GM18870 (cell line): ENCODE results near the gene GET4.
"Not testable (repeated sequence)": the region's sequence is repeated elsewhere in the genome, so short reads cannot be mapped to it uniquely, and the experiment has no call there.

Experiments
- ATAC-seq: cut with Tn5 transposase; IDR thresholded peaks from one replicate; pipeline ENCODE4 v1.9.1; 2021; ENCODE audit warnings: moderate library complexity; ENCODE audit not compliant: unreplicated experiment

Gene GET4

DNA sequence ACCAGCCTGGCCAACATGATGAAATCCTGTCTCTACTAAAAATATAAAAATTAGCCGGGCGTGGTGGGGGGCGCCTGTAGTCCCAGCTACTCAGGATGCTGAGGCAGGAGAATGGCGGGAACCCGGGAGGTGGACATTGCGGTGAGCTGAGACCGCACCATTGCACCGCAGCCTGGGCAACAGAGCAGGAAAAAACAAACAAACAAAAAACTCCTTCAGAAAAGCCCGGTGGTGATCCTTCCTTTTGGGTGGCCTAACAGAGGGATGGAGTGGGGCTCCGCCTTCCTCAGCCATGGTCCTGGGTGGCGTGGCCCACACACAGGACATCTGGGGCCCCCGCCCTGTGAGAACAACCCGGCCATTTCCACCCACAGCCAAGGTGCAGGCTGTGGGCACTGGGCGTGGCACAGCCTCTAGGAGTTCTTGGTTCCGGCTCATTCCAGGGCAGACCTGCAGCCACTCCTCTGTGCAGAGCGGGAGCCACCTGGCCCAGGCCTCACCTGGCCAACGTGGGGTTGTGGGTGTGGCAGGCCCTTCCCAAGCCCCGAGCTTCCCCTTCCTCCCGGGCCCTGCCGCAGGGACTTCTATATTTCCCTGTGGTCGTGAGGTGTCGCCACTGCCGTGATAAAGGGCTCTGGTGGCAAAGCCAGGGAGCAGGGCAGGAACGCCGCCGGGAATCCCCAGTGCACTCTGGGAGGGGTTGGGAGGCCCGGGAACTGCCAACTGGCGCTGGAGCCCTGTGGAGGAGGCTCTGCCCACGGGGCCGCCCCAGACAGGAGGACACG, 37.6 kb downstream of the GET4 start:
- no peak for ATAC-seq

DNA sequence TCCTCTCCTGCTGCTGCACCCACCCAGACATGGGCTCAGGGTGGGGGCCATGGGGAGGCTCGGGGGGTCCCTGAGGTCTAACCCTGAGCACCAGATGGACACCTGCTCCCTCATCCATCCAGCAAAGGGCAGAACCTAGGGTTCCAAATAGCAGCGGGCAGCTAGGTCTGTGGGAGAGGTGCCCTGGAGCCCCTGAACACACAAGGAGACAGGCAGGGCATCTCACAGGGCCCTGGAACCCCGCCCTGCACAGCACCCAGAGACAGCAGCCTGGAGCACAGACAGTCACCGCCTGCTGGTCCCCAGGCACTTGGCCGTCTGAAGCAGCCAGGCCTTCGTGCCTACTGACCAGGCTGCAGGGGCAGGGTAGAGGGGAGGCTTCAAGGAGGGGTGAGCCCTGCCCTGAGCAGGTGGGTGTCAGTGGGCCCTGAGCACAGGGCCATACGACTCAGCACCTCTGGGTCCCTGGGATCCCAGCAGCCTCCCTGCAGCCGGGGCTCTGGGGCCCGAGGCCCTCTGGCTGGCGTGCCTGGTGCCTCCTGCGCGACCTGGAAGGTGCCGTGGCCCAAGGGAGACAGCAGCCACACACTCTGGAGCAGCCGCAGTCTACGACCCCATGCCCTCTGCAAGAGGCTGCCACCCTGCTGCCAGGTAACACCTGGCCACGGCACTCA, 38.3 kb downstream of the GET4 start:
- ATAC-seq: no peak

DNA sequence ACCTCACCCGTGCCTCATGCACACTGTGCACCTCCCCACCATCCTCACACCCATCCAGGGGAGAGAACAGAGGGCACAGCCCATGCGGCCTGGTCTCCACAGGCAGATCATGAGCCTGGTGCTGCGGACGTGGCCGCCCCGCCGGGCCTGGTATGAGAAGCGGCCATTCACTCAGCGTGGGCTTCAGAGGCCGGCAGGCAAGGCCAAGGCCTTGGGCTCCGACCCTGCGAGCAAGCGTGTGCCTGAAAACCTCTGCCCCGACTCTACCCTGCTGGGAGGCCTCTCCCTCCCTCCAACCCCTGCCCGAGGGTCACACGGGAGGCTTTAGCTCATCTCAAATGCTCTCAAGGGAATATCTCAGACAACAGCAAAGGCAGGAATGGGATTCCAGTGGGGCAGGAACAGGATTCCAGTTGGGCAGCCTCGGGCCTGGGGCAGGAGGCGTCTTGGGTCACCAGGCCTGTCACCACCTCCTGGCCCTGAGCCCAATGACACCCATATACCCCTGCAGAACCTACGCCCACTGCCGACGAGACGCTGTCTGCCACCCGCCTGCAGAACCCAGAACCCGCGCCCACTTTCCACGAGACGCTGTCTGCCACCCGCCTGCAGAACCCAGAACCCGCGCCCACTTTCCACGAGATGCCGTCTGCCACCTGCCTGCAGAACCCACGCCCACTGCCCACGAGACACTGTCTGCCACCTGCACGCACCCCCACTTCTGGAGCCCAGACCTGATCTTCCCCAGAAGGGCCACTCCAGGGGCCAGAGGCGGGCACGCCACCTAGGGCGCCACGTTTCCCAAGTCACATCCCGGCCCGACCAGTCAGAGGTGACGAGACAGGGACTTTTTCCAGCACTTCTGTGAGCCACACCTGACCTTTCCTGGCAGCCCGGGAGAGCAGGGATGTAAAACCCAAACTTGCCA, 39.2 kb downstream of the GET4 start:
- ATAC-seq: no peak

DNA sequence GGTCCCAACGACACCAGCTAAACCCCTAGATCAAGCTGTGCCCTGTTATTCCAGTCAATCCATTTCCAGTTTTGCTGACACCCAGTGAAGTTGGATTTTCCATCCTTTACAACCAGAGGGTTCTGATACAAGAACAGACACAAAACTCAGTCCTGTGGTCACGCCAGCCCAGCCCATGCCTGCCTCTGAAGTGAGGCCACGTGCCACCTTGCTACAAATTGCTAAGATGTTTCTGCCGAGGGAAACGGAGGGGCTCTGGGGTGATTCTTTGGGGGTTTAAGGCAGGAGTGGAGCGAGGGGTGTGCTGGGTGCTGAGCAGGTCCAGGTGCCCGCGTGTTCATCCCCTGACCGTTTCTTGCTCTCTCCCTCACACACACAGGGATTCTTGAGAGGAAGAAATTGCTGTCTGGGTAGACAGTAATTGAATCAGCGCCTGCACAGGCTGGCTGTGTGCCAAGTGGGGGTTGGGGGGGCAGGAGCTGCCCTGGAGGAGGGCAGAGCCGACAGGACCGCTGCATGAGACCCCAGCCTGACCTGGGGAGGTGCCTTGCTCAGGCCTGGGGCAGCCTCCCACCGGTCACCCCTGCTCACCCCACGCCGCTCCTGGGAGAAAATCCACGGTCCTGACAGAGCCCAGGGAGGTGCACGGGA, 40.1 kb downstream of the GET4 start:
- ATAC-seq: no peak

DNA sequence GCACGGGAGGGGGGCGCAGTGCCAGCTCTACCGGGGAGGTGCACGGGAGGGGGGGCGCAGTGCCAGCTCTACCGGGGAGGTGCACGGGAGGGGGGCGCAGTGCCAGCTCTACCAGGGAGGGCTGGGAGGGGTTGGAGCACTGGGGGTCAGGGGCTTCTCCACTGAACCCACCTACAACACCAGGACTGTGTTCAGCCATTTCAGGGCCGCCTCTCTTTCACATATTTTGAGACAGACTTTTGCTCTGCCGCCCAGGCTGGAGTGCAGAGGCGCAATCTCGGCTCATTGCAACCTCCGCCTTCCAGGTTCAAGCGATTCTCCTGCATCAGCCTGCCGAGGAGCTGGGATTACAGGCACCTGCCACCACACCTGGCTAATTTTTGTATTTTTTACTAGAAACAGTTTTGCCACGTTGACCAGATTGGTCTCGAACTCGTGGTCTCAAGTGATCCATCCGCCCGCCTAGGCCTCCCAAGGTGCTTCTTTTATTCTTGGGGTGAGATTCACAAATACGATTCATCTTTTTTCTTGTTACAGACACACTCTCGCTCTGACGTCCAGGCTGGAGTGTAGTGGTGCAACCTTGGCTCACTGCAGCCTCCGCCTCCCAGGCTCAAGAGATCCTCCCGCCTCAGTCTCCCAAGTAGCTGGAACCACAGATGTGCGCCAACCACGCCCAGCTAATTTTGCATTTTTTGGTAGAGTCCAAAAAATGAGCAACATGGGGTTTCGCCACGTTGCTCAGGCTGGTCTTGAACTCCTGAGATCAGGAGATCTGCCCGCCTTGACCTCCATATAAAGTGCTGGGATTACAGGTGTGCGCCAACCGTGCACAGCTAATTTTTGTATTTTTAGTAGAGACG, 41.1 kb downstream of the GET4 start:
- ATAC-seq: no peak

DNA sequence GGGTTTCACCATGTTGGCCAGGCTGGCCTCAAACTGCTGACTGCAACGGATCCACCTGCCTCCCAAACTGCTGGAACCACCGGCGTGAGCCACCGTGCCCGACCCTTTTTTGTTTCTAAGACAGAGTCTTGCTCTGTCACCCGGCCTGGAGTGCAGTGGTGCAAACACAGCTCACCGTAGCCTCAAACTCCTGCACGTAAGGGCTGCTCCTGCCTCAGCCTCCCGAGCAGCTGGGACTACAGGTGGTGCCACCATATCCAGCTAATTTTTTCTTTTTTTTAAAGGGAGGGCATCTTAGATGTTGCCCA, 41.7 kb downstream of the GET4 start:
- no peak for ATAC-seq

DNA sequence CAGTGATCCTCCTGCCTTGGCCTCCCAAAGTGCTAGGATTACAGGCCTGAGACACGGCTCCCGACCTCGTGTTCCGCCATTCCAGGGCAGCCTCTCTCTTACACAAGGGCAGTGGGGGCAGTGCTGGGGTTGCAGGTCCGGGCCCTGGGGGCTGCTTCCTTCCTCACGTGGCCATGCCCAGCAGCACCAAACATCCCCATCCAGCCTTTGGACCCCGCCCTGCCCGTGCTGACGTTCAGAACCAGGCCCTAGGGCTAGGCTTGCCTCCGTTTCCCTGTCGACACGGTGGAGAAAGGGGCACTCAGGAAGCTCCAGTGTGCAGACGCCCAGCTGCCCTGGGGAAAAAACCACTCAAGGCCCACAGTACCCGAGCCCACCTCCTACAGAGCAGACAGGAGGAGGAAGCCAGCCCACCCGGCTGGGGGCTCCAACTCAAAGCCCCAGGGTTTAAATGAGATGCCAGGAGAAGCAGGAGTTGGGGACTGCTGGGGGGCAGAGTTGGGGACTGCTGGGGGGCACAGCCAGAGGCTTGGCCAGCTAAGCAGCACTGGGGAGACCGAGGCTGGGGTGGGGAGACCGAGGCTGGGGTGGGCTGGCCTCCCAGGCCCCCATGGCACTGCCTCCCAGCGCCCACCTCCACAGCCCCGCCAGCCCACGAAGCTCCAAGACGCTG, 42.2 kb downstream of the GET4 start:
- ATAC-seq: no peak

DNA sequence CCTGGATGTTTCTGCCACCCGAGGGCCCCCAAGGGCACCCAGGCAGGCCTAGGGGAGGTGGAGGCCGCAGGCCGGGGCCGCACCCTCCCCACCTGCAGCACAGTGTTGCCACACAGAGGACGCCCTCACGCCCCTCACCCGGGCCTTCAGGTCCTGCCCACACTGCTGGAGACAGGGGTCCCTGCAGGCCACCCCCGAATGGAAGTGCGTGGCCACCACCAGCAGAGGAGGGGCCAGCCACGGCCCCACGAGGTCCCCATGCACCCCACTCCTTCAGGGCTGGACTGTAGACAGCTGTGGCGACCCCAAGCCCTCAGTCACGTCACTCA, 42.7 kb downstream of the GET4 start:
- ATAC-seq: no peak

DNA sequence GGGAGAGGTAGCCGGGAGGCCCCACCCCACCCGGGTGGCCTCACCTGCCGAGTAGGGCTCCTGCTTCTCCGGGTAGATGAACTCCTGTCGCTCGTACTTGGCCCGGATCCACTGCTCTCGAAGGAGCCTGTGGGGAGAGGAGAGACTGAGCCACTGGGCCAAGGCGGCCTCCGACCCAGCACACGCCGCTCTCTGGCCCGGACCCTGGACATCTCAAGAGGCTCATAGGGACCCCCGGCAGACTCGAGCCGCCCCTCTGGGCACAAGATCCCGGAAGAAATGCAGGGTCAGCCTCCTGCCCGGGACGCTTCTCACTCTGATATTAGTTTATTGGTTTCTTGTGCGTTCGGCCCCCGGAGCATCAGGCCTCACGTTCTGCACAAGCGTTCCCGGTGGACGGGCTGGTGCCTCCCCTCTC, 43.6 kb downstream of the GET4 start:
- ATAC-seq: no peak

DNA sequence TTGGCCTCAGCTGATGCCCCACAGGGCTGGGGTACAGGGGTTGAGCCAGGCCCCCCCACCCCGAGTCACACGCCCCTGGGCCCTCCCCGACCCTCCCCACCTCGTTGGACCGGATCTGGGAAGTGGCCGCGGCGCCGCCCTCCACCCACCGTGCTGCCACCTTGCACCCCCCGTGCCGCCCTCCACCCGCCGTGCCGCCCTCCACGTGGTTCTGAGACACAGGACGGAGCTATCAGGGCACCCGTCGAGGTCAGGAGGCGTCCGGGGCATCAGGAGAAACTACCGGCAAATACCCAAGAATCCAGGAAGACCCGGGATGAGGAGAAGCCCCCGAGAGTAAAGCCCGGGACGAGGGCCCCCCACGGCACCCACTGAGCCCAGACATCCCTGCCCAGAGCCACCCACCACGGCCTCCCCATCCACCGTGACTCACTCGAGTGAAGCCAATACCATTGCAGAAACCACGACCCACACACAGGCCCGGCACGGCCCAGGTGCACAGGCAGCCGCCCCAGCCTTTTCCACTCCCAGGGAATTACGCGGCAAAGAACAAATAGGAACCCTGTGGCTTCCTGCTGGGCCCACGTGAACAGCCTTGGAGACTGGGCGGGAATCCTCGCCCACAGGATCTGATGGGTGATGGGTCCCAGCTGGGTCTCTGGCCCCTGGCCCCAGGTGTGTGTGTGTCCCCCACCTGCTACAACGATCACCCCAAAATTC, 44.2 kb downstream of the GET4 start:
- no peak for ATAC-seq

DNA sequence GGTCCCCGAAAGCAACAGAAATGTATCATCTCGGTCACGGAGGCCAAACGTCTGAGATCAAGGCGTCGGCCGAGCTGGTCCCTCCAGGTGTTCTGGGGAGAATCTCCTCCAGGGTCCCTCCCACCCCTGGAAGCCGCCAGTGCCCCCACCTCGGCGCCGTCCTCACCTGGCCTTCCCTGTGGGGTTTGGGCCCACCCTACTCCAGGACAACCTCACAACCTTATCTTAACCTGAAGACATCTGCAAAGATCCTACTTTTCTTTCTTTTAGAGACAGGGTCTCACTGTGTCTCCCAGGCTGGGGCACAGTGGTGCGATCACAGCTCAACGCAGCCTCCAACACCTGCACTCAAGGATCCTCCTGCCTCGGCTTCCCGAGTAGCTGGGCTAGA, 44.7 kb downstream of the GET4 start:
- ATAC-seq: no peak

DNA sequence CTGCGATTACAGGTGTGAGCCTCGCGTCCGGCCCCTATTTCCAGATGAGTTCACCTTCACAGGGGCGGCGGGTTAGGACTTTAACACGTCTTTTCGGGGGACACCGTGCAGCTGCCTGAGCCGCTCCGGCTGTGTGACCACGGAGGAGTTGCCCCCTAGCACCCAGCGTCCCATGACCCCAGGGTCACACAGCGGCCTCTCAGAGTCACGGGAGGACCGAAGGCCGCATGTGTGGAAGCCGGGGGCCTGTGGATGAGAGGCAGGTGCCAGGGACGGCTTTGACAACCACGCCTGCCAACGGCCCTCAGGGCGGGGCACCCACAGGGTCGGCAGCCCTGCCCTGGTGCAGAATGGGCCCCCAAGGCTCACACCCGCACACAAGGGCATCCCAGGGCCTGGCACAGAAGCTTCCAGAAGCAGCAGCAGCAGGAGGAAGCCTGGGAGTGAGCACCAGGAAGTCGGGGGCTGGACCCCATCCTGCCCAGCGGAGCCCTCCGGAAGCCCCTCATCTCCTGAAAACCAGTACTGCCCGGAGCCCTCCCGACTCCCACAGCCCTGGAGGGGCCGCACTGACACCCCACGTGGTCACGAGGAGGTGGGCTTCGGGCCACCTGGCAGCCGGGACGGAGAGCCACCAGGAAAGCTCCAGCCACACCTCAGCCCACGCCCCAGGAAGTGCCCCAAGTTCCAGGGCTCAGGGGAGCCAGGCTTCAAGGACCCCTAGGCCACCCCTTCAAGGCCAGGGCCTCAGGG, 45.4 kb downstream of the GET4 start:
- ATAC-seq: no peak

DNA sequence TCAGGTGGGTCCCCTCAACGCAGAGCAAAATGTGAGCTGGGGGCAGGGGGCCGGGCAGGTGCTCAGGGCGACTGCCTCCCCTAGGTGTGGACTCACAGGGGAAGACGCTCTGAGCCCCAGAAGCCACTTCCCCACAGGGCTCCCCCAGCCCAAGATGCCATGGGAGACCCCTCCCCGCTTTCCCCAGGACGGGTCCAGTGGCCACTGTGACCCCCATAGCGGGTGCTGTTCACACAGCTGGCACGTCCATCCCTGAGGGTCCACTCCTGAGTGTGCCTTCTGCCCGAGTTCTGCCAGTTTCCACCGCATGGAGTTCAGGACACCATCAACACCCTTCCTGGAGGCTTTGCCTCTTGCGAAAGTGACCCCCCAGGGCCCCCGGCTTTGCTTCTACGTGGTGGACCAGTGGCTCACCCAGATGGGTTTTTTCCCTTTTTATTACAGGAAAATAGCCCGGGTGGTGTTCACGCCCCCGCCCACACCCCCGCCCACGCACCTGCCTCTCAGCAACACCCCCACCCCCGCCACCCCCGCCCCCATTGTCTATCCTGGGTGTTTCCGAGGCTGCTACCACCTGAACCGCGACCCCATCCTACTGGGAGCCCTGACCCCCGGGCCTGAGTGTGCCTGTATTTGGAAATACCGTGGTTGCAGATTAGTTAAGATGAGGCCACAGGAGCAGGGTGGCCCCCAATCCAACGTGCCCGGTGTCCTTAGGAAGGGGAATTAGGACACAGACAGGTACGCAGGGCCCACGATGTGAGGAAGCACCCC, 46.2 kb downstream of the GET4 start:
- no peak for ATAC-seq

DNA sequence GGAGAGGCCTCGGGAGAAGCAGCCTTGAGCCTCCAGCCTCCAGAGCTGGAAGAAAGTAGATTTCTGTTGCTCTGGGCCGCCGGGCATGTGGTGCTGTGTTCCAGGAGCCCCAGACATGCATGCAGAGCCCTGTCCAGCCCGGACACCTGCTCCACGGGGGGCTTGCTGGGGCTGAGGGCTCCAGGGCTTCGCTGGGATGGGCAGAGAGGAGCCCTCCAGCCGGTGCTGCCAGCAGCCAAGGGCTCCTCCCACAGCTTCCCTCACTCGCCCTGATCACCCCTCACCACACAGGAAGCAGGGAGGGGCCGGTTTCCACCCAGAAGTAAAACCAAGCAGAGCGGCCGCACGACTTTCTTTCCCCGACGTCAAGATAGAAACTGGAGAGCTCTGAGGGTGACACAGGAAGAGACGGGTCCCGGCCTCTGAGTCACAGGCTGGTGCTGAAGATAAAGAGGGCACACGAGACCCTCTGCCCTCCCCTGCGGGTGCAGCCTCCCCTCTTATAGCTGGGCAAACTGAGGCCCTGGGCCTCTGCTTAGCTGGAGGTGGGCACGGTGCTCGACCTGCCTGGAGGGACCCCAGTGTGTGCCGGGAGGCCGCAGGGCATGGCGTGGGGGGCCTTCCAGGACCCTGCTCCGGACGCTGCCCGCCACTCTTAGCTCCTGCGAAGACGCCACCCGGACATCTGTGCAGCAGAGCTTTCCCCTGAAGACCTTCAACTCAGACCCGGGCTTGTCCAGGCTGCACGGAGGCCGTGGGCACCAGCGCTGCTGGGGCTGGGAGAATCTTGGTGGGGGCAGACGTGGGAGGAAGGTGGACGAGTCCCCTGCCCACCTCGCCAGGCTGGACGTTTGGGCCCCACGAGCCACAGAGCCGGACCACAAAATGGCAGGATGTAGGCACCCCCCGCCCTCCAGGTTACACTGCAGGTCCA, 47.0 kb downstream of the GET4 start:
- ATAC-seq: peak; percentile 67

DNA sequence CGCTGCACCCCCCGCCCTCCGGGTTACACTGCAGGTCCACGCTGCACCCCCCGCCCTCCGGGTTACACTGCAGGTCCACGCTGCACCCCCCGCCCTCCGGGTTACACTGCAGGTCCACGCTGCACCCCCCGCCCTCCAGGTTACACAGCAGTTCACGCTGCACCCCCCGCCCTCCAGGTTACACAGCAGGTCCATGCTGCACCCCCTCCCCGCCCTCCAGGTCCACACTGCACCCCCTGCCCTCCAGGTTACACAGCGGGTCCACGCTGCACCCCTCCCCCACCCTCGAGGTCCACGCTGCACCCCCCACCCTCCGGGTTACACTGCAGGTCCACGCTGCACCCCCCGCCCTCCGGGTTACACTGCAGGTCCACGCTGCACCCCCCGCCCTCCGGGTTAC, 47.7 kb downstream of the GET4 start:
- ATAC-seq: not testable (repeated sequence)

DNA sequence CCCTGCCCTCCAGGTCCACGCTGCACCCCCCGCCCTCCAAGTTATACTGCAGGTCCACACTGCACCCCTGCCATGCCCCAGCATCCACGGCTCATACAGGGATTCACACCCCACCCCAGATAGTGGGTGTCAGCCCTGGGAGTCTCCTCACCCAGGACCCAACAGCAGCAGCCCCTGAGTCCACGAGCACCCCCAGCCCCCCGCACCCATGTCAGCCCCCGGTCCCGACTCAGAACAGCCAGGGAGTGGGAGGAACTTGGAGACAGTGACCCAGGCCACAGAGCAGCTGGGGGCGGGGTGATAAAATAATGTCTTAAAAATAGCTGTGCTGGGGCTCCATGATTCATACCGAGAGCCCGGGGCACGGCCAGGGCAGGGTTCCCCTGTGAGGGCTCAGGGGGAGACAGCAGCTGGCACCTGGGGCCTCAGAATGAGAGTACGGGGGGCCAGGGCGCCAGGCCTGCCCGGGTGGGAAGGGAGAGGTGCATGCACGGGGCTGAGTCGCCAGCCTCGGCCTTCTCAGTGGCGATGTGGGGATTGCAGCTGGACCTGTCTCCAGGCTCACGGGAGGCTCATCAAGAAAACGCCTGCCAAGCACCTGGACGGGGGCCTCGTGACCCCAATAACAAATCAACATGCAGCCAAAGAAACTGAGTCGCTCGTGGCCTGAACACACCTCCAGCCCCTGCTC, 48.3 kb downstream of the GET4 start:
- no peak for ATAC-seq
